CD4-positive, alpha-beta T cell treated with Interleukin-6 for 4 hours (primary cell): ENCODE measurements around the gene BCKDHB.
"Not testable (repeated sequence)": the region's sequence is repeated elsewhere in the genome, so short reads cannot be mapped to it uniquely, and the experiment has no call there.

Experiments
- DNase-seq: peaks from one replicate; pipeline ENCODE4 v3.0.0-alpha.2; 2020; ENCODE audit warnings: mixed read lengths

BCKDHB gene

DNA sequence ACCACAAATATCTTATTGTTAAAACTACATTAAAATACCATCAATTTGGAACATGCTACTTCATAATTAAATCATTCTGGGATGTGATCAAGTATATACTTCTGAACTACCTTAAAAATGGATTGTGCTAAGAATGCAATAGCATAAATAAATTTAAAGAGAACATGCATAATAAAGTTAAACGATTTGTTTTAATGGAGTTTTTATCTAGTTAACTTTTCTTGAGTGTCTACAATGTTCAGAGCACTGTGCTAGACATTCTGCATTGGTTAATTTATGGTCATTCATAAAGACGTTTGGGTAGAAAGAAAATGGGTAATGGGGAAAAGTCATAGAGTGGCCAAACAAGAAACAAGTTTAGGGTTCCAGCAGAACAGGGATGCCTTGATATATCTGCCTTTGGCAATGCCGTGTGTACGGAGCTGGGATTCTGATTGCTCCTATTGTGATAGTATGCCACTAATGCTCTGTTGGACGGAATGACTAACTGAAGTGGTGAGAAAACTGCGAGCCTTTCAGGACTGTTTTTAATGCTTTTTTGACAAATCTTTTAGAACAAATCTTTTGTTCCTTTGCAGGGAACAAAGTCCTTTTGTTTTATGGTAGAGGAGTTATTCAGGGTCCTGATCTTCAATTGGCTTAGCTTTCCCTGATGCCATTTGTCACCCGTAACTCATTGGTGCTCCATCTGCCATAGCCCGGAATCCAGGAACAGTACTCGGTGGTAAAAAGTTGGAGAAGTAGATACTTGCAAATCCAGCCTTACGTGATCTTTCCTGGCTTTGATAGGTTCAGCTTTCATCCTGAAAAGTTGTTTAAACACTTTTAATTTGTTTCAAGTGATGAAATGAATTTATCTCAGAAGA, 162.6 kb downstream of the BCKDHB start:
- DNase-seq, result no peak

DNA sequence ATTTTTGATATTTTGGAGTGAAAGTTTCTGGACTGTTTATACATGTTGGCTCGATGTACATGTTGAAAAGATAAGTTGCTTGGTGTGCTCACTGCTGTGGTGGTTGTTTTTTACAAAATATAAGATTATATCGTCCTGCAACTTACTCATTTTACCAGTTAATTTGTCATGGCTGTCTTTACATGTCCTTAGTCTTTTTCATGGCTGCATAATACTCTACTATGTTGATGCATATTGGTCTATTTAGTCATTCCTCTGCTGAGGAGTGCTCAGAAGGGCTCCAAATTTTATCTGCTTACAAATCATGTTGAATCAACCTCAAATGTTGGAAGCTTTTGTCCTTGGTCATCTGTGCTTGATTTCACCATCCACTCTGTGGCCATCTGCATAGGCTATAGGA, 164.6 kb downstream of the BCKDHB start:
- no peak for DNase-seq

DNA sequence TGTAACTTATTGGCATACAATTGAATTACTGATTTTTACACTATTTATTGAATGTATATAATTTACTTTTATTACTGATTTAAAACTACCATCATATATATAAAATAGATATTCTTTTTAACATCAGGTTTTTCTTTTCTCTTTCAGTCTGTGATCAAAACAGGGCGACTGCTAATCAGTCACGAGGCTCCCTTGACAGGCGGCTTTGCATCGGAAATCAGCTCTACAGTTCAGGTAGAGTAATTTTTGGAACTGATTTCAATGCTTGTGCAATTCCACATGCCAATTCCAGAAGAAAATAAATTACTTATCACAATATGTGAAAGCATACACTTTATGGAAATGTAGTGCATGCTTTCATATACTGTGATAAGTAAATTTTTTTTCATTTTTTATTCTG, 166.5 kb downstream of the BCKDHB start:
- no peak for DNase-seq

GRCh38 chr6:80276861-80277260, 170.4 kb downstream of the BCKDHB start:
- no peak for DNase-seq

DNA sequence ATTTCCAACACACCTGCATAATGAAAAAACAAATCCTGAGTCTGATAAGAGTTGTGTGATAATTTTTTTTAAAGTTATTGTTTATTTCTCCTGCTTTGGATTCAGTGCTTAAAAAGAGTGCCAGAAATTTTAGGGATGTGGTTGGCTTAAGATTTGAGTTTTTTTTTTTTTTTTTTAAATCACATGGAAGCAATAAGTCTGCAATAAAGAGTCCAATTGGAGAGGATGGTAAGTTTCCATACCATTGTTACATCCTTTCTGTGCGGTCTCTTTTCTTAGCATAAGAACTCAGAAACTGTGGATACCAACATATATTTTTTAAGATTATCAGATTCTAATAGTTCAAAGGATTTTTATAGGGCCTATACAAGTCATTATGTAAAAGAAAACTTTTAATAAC, 171.0 kb downstream of the BCKDHB start:
- DNase-seq, result no peak

GRCh38 chr6:80280262-80281010, 174.0 kb downstream of the BCKDHB start:
- no peak for DNase-seq

- no peak for DNase-seq
These were observed 176.6 kb downstream of the BCKDHB start for GRCh38 chr6:80282913-80283554.

- no peak for DNase-seq
These were observed 180.6 kb downstream of the BCKDHB start for GRCh38 chr6:80287112-80287511.

GRCh38 chr6:80287607-80288006, 181.1 kb downstream of the BCKDHB start:
- DNase-seq, result no peak

DNA sequence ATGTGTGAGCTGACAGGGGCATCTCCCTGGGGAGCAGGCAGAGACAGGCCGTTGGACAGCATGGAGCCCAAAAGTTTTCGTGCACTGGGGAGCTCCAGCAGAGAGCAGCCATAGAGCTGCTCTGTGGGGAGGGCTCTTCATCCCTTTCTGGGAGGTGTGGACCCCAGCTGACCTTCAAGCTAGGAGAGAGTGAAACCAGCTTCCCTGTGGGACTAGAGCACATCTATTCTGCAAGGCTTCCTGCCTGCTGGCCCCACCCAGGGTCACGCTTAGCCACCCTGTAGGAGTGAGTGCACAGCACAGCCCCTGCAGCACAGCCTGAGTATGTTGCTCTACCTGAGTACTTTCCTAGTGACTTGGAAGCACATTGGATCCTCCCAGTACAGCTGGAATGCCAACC, 183.3 kb downstream of the BCKDHB start:
- DNase-seq, result no peak

DNA sequence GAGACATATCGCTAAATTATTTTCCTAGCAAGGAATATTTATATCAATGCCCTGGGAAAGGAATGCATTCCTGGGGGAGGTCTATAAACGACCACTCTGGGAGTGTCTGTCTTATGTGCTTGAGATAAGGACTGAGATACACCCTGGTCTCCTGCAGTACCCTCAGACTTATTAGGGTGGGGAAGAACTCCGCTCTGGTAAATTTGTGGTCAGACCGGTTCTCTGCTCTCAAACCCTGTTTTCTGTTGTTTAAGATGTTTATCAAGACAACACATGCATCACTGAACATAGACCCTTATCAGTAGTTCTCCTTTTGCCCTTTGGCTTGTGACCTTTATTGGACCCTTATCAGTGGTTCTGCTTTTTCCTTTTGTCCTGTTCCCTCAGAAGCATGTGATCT, 188.1 kb downstream of the BCKDHB start:
- DNase-seq, result not testable (repeated sequence)

DNA sequence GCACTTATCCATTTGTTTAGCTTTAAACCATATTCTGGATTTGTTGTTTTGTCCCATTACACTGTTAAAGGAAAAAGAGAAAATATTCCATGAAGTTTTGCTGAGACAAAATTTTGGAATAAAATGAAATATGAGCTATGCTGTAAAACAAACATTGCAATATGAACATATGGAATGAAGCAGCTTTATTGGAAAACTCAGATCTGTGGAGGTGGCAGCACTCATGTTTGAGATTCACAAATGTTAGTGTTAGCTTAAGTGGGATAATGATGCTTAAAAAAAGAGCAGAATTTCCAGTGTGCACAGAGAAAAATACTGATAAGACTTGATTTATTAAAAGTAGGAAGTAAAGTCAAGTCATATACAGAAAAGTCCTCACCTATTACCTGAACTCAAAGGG, 196.2 kb downstream of the BCKDHB start:
- no peak for DNase-seq

- DNase-seq, result no peak
These were observed 197.5 kb downstream of the BCKDHB start for GRCh38 chr6:80304014-80304413.

DNA sequence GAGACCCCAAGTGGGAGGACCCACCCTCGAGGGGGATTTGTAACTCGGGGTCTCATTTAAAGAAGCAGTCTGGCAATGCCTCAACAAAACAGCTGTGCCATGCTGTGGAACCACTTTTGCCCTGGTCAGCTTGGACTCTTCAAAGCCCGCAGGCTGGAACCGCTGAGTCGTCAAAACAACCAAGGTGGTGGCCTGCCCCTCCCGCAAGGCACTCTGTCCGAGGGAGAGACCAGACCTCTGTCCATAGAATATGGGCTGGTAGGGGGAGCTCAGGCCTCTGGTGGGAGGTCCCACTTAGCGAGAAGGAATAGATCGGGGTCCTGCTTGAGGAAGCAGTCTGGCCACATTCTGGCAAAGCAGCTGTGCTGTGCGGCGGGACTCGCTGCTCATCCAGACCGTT, 208.1 kb downstream of the BCKDHB start:
- DNase-seq, result no peak

- no peak for DNase-seq
These were observed 210.3 kb downstream of the BCKDHB start for GRCh38 chr6:80316686-80317231.

- no peak for DNase-seq
These were observed 212.7 kb downstream of the BCKDHB start for GRCh38 chr6:80319196-80319595.

DNA sequence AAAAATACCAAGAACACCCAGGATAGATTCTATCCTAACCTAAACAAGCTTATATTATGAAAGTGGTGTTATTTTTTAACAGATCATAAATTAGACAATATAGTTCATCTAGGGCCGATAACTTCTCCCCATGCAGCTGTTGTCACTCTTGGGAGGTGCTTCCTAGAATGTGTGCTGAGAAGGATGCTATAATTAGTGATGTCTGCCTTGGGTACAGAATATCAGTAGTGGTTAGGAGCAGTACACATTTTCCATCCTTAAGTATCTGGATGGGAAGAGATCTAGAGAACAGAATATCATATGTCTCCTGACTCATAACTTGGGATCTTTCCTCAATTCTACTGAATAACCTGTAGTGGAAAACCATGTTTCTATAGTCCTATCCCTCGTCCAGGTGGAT, 214.5 kb downstream of the BCKDHB start:
- no peak for DNase-seq

DNA sequence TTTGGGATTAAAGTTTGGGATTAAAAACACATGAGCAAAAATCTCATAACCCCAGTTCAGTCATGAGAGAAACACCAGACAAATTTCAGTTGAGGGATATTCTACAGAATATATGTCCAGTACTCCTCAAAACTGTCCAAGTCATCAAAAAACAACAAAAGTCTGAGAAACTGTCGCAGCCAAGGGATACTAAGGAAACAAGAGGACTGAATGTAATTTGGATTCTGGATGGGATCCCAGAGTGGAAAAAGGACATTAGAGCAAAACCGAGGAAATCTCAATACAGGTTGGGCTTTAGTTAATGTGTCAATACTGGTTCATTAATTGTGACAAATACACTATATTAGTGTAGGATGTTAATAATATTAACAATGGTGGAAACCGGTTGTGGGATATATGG, 219.3 kb downstream of the BCKDHB start:
- DNase-seq, result no peak

GRCh38 chr6:80328652-80329051, 222.2 kb downstream of the BCKDHB start:
- DNase-seq, result no peak

- DNase-seq, result no peak
These were observed 223.0 kb downstream of the BCKDHB start for GRCh38 chr6:80329496-80329895.

- DNase-seq, result no peak
These were observed 224.5 kb downstream of the BCKDHB start for GRCh38 chr6:80330961-80331360.

DNA sequence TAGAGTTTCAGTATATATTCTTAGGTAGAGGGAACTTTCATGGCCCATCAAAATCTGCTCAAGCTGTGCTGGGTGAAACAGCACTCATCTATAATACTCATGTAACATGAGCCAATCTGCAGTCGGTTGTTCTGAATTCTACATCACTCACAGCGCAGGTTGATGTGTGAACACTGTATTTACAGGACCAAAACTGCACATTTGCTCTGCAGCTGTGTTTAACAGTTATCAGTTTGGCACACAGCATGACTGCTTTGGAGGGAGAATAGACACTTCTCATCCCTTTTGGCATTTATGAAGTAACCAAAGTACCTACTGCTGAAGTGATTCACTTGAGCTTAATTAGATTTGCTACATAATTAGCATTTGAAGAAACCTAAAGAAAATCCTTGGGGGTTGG, 225.1 kb downstream of the BCKDHB start:
- DNase-seq, result no peak

DNA sequence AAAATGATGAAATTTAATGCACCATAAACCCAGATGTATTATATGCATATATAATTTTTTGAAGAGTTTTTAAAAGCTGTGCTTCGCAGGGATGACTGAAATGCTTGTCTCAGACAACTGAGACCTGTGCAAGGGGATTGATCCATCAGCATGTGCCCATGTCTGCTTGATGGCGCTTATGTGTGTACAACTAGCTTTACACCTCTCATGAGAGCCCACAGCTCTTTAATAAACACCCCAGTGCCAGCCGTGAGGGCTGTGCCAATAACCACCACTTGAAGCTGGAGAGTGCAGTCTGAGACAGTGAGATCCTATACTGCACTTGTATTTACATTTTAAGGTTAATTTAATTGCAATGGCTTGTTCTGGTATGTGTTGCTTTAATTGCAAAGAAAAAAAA, 225.5 kb downstream of the BCKDHB start:
- no peak for DNase-seq

DNA sequence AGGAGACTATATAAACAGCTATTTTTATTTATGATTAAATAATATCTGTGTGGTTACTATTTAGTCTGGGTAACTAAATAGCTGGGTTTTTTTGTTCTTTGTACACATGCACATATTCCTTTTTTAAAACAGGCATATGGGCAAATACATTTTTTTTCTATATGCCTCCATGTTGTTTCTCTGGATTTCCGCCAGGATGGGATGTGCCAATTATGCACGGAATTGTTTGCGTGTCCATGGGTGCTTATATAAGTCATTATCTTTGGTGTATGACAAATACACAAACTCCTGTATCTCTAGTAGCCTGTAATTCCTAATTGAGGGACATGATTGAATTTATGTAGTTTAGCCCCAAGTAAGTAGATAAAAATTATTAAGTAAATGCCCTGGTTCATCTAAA, 226.9 kb downstream of the BCKDHB start:
- DNase-seq, result no peak
